AG09319 (cell line): Measurements from ENCODE around the gene GSE1.

Experiments used
- DNase-seq: peaks from one replicate; pipeline ENCODE4 v3.0.0-alpha.2; 2010; ENCODE audit warnings: low read depth; ENCODE audit errors: extremely low read depth
- CTCF ChIP-seq: IDR thresholded peaks from 2 replicates; pipeline ENCODE4 v1.5.1; 2011; ENCODE audit warnings: low read depth, mild to moderate bottlenecking, inconsistent platforms, low read length, moderate library complexity

Gene GSE1

GRCh38 chr16:85600530-85601271 is 12.4 kb upstream of the GSE1 start:
- DNase-seq, result no peak

GRCh38 chr16:85601272-85601639 is 11.9 kb upstream of the GSE1 start:
- no peak for DNase-seq
- no peak for TF ChIP-seq CTCF

More at GRCh38 chr16:85600530-85601271, 12.4 kb upstream of the GSE1 start:
- no peak for TF ChIP-seq CTCF

GRCh38 chr16:85601730-85602401 is 11.3 kb upstream of the GSE1 start:
- DNase-seq, result no peak
- TF ChIP-seq CTCF, result no peak

DNA sequence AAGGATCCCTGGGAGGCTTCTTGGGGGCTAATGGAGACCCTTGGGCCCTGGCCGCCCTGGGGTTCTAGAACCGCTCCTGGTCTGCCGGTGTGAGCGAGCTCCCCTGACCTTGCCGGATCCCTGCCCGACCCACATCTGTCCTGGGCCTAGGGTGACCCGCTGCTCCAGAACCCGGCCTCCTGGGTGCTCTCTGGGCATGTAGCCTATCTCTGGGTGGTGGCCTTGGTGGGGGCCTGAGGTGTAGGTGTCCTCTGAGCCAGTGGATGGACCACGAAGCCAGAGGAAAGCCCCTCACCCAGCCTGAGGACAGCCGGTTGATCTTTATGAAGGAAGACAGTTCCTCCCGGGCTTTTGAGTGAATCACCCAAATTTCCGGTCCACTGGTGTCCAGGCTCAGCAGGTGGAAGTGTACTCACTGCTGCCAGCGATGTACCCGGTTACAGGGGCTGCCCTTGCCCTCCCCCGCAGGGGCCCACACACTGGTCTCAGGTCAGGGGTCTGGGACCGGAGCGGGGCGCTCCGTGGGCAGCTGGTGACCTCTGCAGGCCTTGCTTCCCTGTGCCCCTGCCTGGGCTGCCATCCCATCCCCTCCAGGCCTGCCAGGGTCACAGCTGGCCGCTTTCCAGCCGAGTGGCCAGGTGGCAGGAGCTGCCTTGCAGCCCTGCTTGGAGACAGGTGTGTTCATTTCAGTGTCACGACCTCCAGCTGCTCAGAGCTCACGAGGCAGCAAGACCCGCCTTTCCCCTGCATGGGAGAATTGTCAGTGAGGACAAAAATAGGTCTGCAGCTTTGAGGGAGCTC is 10.5 kb upstream of the GSE1 start:
- no peak for TF ChIP-seq CTCF

DNA sequence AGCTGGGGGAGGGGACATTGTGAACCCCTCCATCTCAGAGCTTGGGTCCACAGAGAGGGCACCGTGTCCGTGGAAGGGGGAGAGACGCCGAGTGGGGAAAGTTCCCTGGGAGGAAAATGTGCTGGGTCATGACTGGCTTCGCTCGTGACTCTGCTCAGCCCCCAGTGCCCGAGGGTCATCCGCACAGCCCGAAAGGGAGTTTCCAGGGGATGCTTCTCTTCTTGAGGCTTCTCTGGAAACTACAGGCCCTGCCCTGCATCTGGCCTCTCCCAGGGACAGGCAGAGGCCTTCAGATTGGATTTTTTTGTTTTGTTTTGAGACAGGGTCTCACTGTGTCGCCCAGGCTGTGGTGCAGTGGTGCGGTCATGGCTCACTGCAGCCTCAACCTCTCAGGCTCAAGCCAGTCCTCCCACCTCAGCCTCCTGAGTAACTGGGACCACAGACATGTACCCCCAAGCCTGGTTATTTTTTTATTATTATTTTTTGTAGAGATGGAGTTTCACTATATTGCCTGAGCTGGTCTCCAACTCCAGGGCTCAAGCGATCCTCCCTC is 9.8 kb upstream of the GSE1 start:
- TF ChIP-seq CTCF, result no peak
- no peak for DNase-seq

More for the DNA sequence above, 10.5 kb upstream of the GSE1 start:
- DNase-seq, result no peak

DNA sequence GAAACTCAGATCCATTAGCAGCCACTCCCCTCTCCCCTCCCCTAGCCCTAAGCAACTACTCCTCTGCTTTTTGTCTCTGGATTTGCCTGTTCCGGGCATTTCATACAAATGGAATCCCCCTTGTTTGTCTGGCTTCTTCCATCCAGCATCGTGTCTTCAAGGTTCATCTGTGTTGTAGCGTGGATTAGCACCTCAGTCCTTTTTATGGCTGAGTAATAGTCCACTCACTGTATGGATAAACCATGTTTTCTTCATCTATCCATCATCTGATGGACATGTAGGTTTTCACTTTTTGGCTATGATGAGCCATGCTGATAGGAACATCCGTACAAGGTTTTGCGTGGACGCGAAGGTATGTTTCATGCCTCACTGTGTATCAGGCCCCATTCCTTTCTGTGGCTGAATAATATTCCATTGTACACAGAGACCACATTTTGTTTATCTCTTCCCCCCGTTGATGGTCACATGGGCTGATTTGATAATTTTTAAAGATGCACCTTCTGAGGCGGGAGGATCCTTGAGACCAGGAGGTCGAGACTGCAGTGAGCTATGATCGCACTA is 8.9 kb upstream of the GSE1 start:
- no peak for DNase-seq
- no peak for TF ChIP-seq CTCF
